Measurements from ENCODE around the gene NCMAP.

- no peak for TF ChIP-seq CTCF (IDR thresholded peaks at IDR 0.05; ENCODE audit: low read depth, low read length, poor library complexity, severe bottlenecking)
- no peak for TF ChIP-seq EZH2phosphoT487 (IDR thresholded peaks at IDR 0.05; ENCODE audit: borderline replicate concordance, low read length)
Measured at GRCh38 chr1:24609949-24610517, 54.1 kb downstream of the NCMAP start.
